IMR-90 (cell line): ENCODE data around the gene TECPR2. TPM values are rescaled to one million over a fixed set of nuclear protein-coding genes. Genes with fewer than 3 reads are reported as not detected.

Experiments used
- ATAC-seq: fragments of 200-7000 bp; cut with Tn5 transposase; 2 replicates; pipeline ENCODE4 v1.9.1; 2020; ENCODE audit warnings: low read depth, mild to moderate bottlenecking, moderate library complexity
- BruUV-seq: library from RNA; stranded (reverse); fragments of 400-500 nt; replicated peaks from 2 replicates; lab custom pipeline; 2021; lab: Mats Ljungman, UMichigan
- CTCF ChIA-PET: fragments of 300-600 bp; formaldehyde crosslinking; extraction: SDS; loops from one replicate; lab custom pipeline; 2021; ENCODE audit warnings: antibody characterized with exemption; lab: Yijun Ruan, JAX
- POLR2A ChIA-PET: fragments of 300-600 bp; sonication (Branson Sonifier 250); formaldehyde crosslinking; loops from one replicate; lab custom pipeline; 2022; ENCODE audit warnings: antibody characterized with exemption; ENCODE audit not compliant: unreplicated experiment; lab: Charles Lee
- DNase-seq: peaks from one replicate; pipeline ENCODE4 v3.0.0; 2013
- H2AFZ ChIP-seq: replicated peaks from 2 replicates; pipeline ENCODE3; 2013; ENCODE audit warnings: low read length, mild to moderate bottlenecking; ENCODE audit not compliant: poor library complexity
- H2AK5ac ChIP-seq: 2 replicates; pipeline ENCODE4 v1.6.1; 2013; ENCODE audit warnings: low read depth, low read length, inconsistent platforms
- H2AK9ac ChIP-seq: replicated peaks from 2 replicates; pipeline ENCODE3; 2013; ENCODE audit warnings: mild to moderate bottlenecking, low read depth, low read length, moderate library complexity; ENCODE audit not compliant: poor library complexity
- H2BK120ac ChIP-seq: 2 replicates; pipeline ENCODE4 v1.6.1; 2013; ENCODE audit warnings: low read depth, low read length, inconsistent platforms
- H2BK15ac ChIP-seq: 3 replicates; pipeline ENCODE4 v1.6.1; 2013; ENCODE audit warnings: low read depth, low read length, inconsistent platforms
- H2BK20ac ChIP-seq: 2 replicates; pipeline ENCODE4 v1.6.1; 2013; ENCODE audit warnings: low read depth, mild to moderate bottlenecking, inconsistent platforms, low read length, moderate library complexity
- H2BK5ac ChIP-seq: 2 replicates; pipeline ENCODE4 v1.6.1; 2013; ENCODE audit warnings: mild to moderate bottlenecking, low read depth, low read length, inconsistent platforms; ENCODE audit not compliant: poor library complexity, severe bottlenecking
- H3K14ac ChIP-seq: replicated peaks from 2 replicates; pipeline ENCODE4 v1.6.1; 2013; ENCODE audit warnings: low read depth, low read length, inconsistent platforms
- H3K18ac ChIP-seq: 2 replicates; pipeline ENCODE4 v1.6.1; 2013; ENCODE audit warnings: low read depth, low read length, control low read depth
- H3K23ac ChIP-seq: 2 replicates; pipeline ENCODE4 v1.6.1; 2013; ENCODE audit warnings: low read depth, low read length, inconsistent platforms
- H3K27ac ChIP-seq: 2 replicates; pipeline ENCODE4 v1.5.1; 2013; ENCODE audit warnings: mild to moderate bottlenecking, control low read depth, low read length; ENCODE audit not compliant: insufficient read depth
- H3K27me3 ChIP-seq: 2 replicates; pipeline ENCODE4 v1.6.1; 2013; ENCODE audit warnings: low read length; ENCODE audit not compliant: control insufficient read depth, insufficient read depth
- H3K36me3 ChIP-seq: 2 replicates; pipeline ENCODE4 v1.6.1; 2013; ENCODE audit warnings: low read length, mixed read lengths; ENCODE audit not compliant: control insufficient read depth, insufficient read depth
- H3K4ac ChIP-seq: 2 replicates; pipeline ENCODE4 v1.6.1; 2013; ENCODE audit warnings: low read depth, low read length, inconsistent platforms
- H3K4me1 ChIP-seq: 2 replicates; pipeline ENCODE4 v1.6.1; 2013; ENCODE audit warnings: low read length, mixed read lengths; ENCODE audit not compliant: control insufficient read depth, insufficient read depth
- H3K4me2 ChIP-seq: 2 replicates; pipeline ENCODE4 v1.6.1; 2013; ENCODE audit warnings: low read depth, mild to moderate bottlenecking, control low read depth, low read length, moderate library complexity
- H3K4me3 ChIP-seq: 2 replicates; pipeline ENCODE4 v1.5.1; 2013; ENCODE audit warnings: low read depth, mild to moderate bottlenecking, control low read depth, low read length, moderate library complexity; ENCODE audit not compliant: insufficient read depth
- H3K56ac ChIP-seq: 2 replicates; pipeline ENCODE4 v1.6.1; 2013; ENCODE audit warnings: low read length, inconsistent platforms; ENCODE audit not compliant: insufficient read depth; ENCODE audit errors: extremely low read depth
- H3K79me1 ChIP-seq, 2 experiments: 2 replicates each; pipeline ENCODE4 v1.6.1; 2013; ENCODE audit warnings: low read length in 2 of 2, inconsistent platforms in 1 of 2, low read depth in 1 of 2
- H3K9ac ChIP-seq: 2 replicates; pipeline ENCODE4 v1.6.1; 2013; ENCODE audit warnings: low read depth, low read length, control low read depth
- H3K9me1 ChIP-seq: 2 replicates; pipeline ENCODE4 v1.6.1; 2013; ENCODE audit warnings: low read length, inconsistent platforms; ENCODE audit not compliant: insufficient read depth
- H3K9me3 ChIP-seq: 2 replicates; pipeline ENCODE4 v1.6.1; 2013; ENCODE audit warnings: low read length; ENCODE audit not compliant: control insufficient read depth, insufficient read depth
- H4K20me1 ChIP-seq: 2 replicates; pipeline ENCODE4 v1.6.1; 2013; ENCODE audit warnings: low read length, inconsistent platforms; ENCODE audit not compliant: insufficient read depth
- H4K5ac ChIP-seq: 2 replicates; pipeline ENCODE4 v1.6.1; 2013; ENCODE audit warnings: mild to moderate bottlenecking, low read depth, low read length, control low read depth
- H4K8ac ChIP-seq, 2 experiments: 2 replicates each; pipeline ENCODE4 v1.6.1; 2013; ENCODE audit warnings: low read depth in 2 of 2, low read length in 2 of 2, control low read depth in 1 of 2, inconsistent platforms in 1 of 2
- H4K91ac ChIP-seq: 2 replicates; pipeline ENCODE4 v1.6.1; 2013; ENCODE audit warnings: low read depth, low read length, inconsistent platforms; ENCODE audit not compliant: insufficient read depth
- BHLHE40 ChIP-seq: fragments of 150-350 bp; IDR thresholded peaks from 2 replicates; pipeline ENCODE4 v1.6.1; 2016; ENCODE audit warnings: mild to moderate bottlenecking, low read depth, low read length
- MAFK ChIP-seq: IDR thresholded peaks from 2 replicates; pipeline ENCODE4 v1.6.1; 2012; ENCODE audit warnings: low read depth, low read length, improper control_type of control experiment
- NFE2L2 ChIP-seq: fragments of 150-350 bp; IDR thresholded peaks from 2 replicates; pipeline ENCODE4 v1.6.1; 2016; ENCODE audit warnings: low read depth, mild to moderate bottlenecking, low read length
- RFX5 ChIP-seq: IDR thresholded peaks from 2 replicates; pipeline ENCODE4 v1.8.0; 2012; ENCODE audit warnings: low read depth, mild to moderate bottlenecking, low read length, moderate library complexity
- SMC3 ChIP-seq: fragments of 150-350 bp; IDR thresholded peaks from 2 replicates; pipeline ENCODE4 v1.6.1; 2016; ENCODE audit warnings: low read depth, mild to moderate bottlenecking, antibody characterized with exemption, low read length, moderate library complexity
- WGBS, 2 experiments: methylation state at CpG; one replicate each; pipeline versions ENCODE4 v1.1.5 to v1.1.7; 2013; ENCODE audit warnings: missing lambda C conversion rate in 2 of 2; ENCODE audit not compliant: insufficient read length in 1 of 2; ENCODE audit errors: extremely low coverage in 2 of 2; 5-methylcytosine and 5-hydroxymethylcytosine counted together
- dilution Hi-C: fragments of 300-500 bp; cut with HindIII; formaldehyde crosslinking; loops from one replicate; pipeline ENCODE4 v1.14.3; 2018; ENCODE audit warnings: low sequenced_read_pairs; ENCODE audit not compliant: unreplicated experiment
- in situ Hi-C: fragments of 300-500 bp; cut with MboI; formaldehyde crosslinking; loops from 3 replicates; pipeline ENCODE4 v1.14.3; 2019; ENCODE audit warnings: low sequenced_read_pairs, inconsistent platforms, mixed read lengths
- intact Hi-C: fragments of 100-400 bp; cut with micrococcal nuclease; formaldehyde crosslinking; loops from 2 replicates; pipeline ENCODE4 v1.10.0; 2022
- polyA plus RNA-seq, 3 experiments: library from polyadenylated mRNA; depleted of rRNA; stranded (reverse); fragments of >200 nt; gene quantifications; 2 replicates each; pipeline ENCODE4 v1.2.3, GENCODE V29; 2012; ENCODE audit warnings: low replicate concordance in 1 of 3
- total RNA-seq: library from RNA; depleted of rRNA; stranded (reverse); fragments of >200 nt; gene quantifications from 2 replicates; pipeline ENCODE4 v1.2.3, GENCODE V29; 2012
- TF ChIP-seq, protein P1 (sequence below): conservative IDR thresholded peaks from 2 replicates; pipeline ENCODE4 v1.5.1; 2012; ENCODE audit warnings: mild to moderate bottlenecking, low read depth, low read length, improper control_type of control experiment
- TF ChIP-seq, protein P2 (sequence below): fragments of 150-350 bp; IDR thresholded peaks from 2 replicates; pipeline ENCODE4 v1.6.1; 2016; ENCODE audit warnings: low read depth, mild to moderate bottlenecking, low read length, moderate library complexity, borderline replicate concordance

TECPR2 gene
- total and polyA plus RNA-seq, 2 of the 4 experiments (the other 2 are of a cell fraction) = 9.5 to 11.7 TPM

- no peaks in the 10 kb centered on the region for H3K79me1 ChIP-seq
- H2AFZ ChIP-seq = peak overlapping the region; percentile 99
- whole genome bisulfite sequencing, 2 experiments = 8% methylated on average over 17 of the region's 37 CpGs; no CpG with 5 or more reads in 1 of the 2 experiments
- no peak overlapping the region for H2AK5ac ChIP-seq
- H3K9me1 ChIP-seq = no peaks in the 10 kb centered on the region
- DNase-seq = no peak
- H3K4me2 ChIP-seq = peak overlapping the region; percentile 64
- H2BK20ac ChIP-seq = no peak overlapping the region
- no peak overlapping the region for H3K18ac ChIP-seq
- no peak overlapping the region for H3K23ac ChIP-seq
- H3K9me3 ChIP-seq = no peaks in the 10 kb centered on the region
- no peak overlapping the region for H2BK120ac ChIP-seq
- peak overlapping the region; percentile 37 to 82; a peak in 3 of 4 replicates for H4K8ac ChIP-seq
- H2BK15ac ChIP-seq = no peak overlapping the region
- peak overlapping the region; percentile 41 for H4K5ac ChIP-seq
- peak overlapping the region; percentile 61; the same call in 1 of the 2 replicates for H4K91ac ChIP-seq
- dilution Hi-C loops (no loop called here), intact Hi-C loops (no loop called here), in situ Hi-C loops (loop anchor here (5.0 kb wide), 1 partner anchor 75 kb away; no protein-coding TSS in a partner anchor)
- no peaks in the 10 kb centered on the region for H3K27me3 ChIP-seq
- H2BK5ac ChIP-seq = no peak overlapping the region
- peak overlapping the region; percentile 57 for H3K4me3 ChIP-seq
- H3K36me3 ChIP-seq = no peaks in the 10 kb centered on the region
- H3K4me1 ChIP-seq = peaks cover 2% of the 10 kb centered on the region; the same call in 1 of the 2 replicates
- H4K20me1 ChIP-seq = no peaks in the 10 kb centered on the region
- H3K56ac ChIP-seq = no peak overlapping the region
- peak; percentile 28 for ATAC-seq
- H3K27ac ChIP-seq = peak overlapping the region; percentile 6; the same call in 1 of the 2 replicates
- peak overlapping the region; percentile 74 for H2AK9ac ChIP-seq
- peak overlapping the region; percentile 61 for H3K4ac ChIP-seq
- no peak overlapping the region for H3K14ac ChIP-seq
- no peak for TF ChIP-seq RFX5
- TF ChIP-seq, protein P1, sequence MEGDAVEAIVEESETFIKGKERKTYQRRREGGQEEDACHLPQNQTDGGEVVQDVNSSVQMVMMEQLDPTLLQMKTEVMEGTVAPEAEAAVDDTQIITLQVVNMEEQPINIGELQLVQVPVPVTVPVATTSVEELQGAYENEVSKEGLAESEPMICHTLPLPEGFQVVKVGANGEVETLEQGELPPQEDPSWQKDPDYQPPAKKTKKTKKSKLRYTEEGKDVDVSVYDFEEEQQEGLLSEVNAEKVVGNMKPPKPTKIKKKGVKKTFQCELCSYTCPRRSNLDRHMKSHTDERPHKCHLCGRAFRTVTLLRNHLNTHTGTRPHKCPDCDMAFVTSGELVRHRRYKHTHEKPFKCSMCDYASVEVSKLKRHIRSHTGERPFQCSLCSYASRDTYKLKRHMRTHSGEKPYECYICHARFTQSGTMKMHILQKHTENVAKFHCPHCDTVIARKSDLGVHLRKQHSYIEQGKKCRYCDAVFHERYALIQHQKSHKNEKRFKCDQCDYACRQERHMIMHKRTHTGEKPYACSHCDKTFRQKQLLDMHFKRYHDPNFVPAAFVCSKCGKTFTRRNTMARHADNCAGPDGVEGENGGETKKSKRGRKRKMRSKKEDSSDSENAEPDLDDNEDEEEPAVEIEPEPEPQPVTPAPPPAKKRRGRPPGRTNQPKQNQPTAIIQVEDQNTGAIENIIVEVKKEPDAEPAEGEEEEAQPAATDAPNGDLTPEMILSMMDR = no peak
- TF ChIP-seq SMC3 = no peak
- TF ChIP-seq NFE2L2 = no peak
- TF ChIP-seq, protein P2, sequence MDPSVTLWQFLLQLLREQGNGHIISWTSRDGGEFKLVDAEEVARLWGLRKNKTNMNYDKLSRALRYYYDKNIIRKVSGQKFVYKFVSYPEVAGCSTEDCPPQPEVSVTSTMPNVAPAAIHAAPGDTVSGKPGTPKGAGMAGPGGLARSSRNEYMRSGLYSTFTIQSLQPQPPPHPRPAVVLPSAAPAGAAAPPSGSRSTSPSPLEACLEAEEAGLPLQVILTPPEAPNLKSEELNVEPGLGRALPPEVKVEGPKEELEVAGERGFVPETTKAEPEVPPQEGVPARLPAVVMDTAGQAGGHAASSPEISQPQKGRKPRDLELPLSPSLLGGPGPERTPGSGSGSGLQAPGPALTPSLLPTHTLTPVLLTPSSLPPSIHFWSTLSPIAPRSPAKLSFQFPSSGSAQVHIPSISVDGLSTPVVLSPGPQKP = no peak
- no peak for TF ChIP-seq MAFK
- TF ChIP-seq BHLHE40 = no peak
- no TSS peak for BruUV-seq
- H3K9ac ChIP-seq = peak overlapping the region; percentile 31
- POLR2A ChIA-PET = no interaction called here
- CTCF ChIA-PET = interaction anchor here (0.9 kb wide), 1 partner anchor 79 kb away, joined by 3 read pairs; no protein-coding TSS in a partner anchor
Observed at GRCh38 chr14:102517392-102518062, 154.8 kb downstream of the TECPR2 start.
